Muscle of leg (tissue), 11 donors: Measurements from ENCODE around the gene IGLON5. TPM values are rescaled to one million over a fixed set of nuclear protein-coding genes. Genes with fewer than 3 reads are reported as not detected.

Experiments
- DNase-seq: peaks from one replicate; pipeline ENCODE4 v3.0.0; 2013
- H3K27ac ChIP-seq: one replicate; pipeline ENCODE4 v1.5.1; 2013; ENCODE audit warnings: mild to moderate bottlenecking, low read length, control low read depth
- H3K27me3 ChIP-seq: one replicate; pipeline ENCODE4 v1.6.1; 2013; ENCODE audit warnings: low read length; ENCODE audit not compliant: control insufficient read depth, insufficient read depth
- H3K36me3 ChIP-seq: one replicate; pipeline ENCODE4 v1.6.1; 2013; ENCODE audit warnings: low read length; ENCODE audit not compliant: control insufficient read depth, insufficient read depth
- H3K4me1 ChIP-seq: one replicate; pipeline ENCODE4 v1.6.1; 2013; ENCODE audit warnings: low read length; ENCODE audit not compliant: control insufficient read depth, insufficient read depth
- H3K4me3 ChIP-seq: one replicate; pipeline ENCODE4 v1.5.1; 2013; ENCODE audit warnings: low read length, control low read depth
- H3K9me3 ChIP-seq: replicated peaks from 2 replicates; pipeline ENCODE4 v1.6.1; 2013; ENCODE audit warnings: low read depth, low read length; ENCODE audit not compliant: control insufficient read depth
- WGBS: methylation state at CpG from one replicate; pipeline ENCODE4 v1.1.5; 2013; ENCODE audit warnings: missing lambda C conversion rate; ENCODE audit not compliant: insufficient coverage; 5-methylcytosine and 5-hydroxymethylcytosine counted together
- polyA plus RNA-seq, 8 donors: library from polyadenylated mRNA; unstranded; fragments of 120-200 nt; gene quantifications; one replicate each; pipeline versions ENCODE4 v1.2.1 to v1.2.3, GENCODE V29; 2013; ENCODE audit warnings: inconsistent platforms in 1 of 8, low replicate concordance in 1 of 8; ENCODE audit not compliant: insufficient read length in 8 of 8, insufficient read depth in 1 of 8
- total RNA-seq: library from RNA; stranded (reverse); fragments of 120-200 nt; gene quantifications from one replicate; pipeline ENCODE4 v1.2.4, GENCODE V29; 2013

The IGLON5 gene
- total and polyA plus RNA-seq, 9 donors: 0.14 to 0.73 (median 0.21) TPM; not detected in 1

- Histone ChIP-seq H3K27ac (no peak overlapping the region), H3K9me3 (no peaks in the 10 kb centered on the region), H3K4me1 (peaks cover 3% of the 10 kb centered on the region), H3K36me3 (no peaks in the 10 kb centered on the region), H3K27me3 (peaks cover 9% of the 10 kb centered on the region), H3K4me3 (no peak overlapping the region)
- DNase-seq: peak; percentile 16
- WGBS: 39% methylated on average over 5 of the region's 11 CpGs
Observed at GRCh38 chr19:51292971-51293370, 18.5 kb upstream of the IGLON5 start.

- no peak overlapping the region for H3K4me3 ChIP-seq
- no peak for DNase-seq
- H3K9me3 ChIP-seq: no peaks in the 10 kb centered on the region
- WGBS: 61% methylated on average over 10 of the region's 14 CpGs
- peaks cover 9% of the 10 kb centered on the region for H3K27me3 ChIP-seq
- H3K36me3 ChIP-seq: no peaks in the 10 kb centered on the region
- peaks cover 3% of the 10 kb centered on the region for H3K4me1 ChIP-seq
- H3K27ac ChIP-seq: no peak overlapping the region
Observed at GRCh38 chr19:51293571-51294210, 17.8 kb upstream of the IGLON5 start.

- peaks cover 9% of the 10 kb centered on the region for H3K27me3 ChIP-seq
- H3K36me3 ChIP-seq: no peaks in the 10 kb centered on the region
- peaks cover 3% of the 10 kb centered on the region for H3K4me1 ChIP-seq
- H3K9me3 ChIP-seq: no peaks in the 10 kb centered on the region
- H3K27ac ChIP-seq: no peak overlapping the region
- WGBS: 74% methylated on average over 22 of the region's 23 CpGs
- no peak overlapping the region for H3K4me3 ChIP-seq
- no peak for DNase-seq
Observed at GRCh38 chr19:51294211-51294976, 17.1 kb upstream of the IGLON5 start.

- H3K4me1 ChIP-seq: peaks cover 3% of the 10 kb centered on the region
- 66% methylated on average over 6 of the region's 12 CpGs for WGBS
- no peaks in the 10 kb centered on the region for H3K36me3 ChIP-seq
- no peak for DNase-seq
- H3K9me3 ChIP-seq: no peaks in the 10 kb centered on the region
- H3K27me3 ChIP-seq: peaks cover 9% of the 10 kb centered on the region
- H3K27ac ChIP-seq: no peak overlapping the region
- H3K4me3 ChIP-seq: no peak overlapping the region
Observed at GRCh38 chr19:51294977-51295375, 16.5 kb upstream of the IGLON5 start.

- Histone ChIP-seq H3K4me1 (peaks cover 3% of the 10 kb centered on the region), H3K4me3 (no peak overlapping the region), H3K36me3 (no peaks in the 10 kb centered on the region), H3K27ac (no peak overlapping the region), H3K9me3 (no peaks in the 10 kb centered on the region), H3K27me3 (peaks cover 9% of the 10 kb centered on the region)
- 34% methylated on average over 14 of the region's 15 CpGs for WGBS
- DNase-seq: no peak
Observed at GRCh38 chr19:51295382-51296126, 15.9 kb upstream of the IGLON5 start.

GRCh38 chr19:51296336-51297093, 14.9 kb upstream of the IGLON5 start:
- Histone ChIP-seq H3K27me3 (peaks cover 9% of the 10 kb centered on the region), H3K4me1 (peaks cover 3% of the 10 kb centered on the region), H3K27ac (no peak overlapping the region), H3K9me3 (no peaks in the 10 kb centered on the region), H3K4me3 (no peak overlapping the region), H3K36me3 (no peaks in the 10 kb centered on the region)
- no peak for DNase-seq
- WGBS: 28% methylated on average over 5 of the region's 9 CpGs

GRCh38 chr19:51297406-51297805, 14.0 kb upstream of the IGLON5 start:
- WGBS: 66% methylated on average over 3 of the region's 5 CpGs
- Histone ChIP-seq H3K36me3 (no peaks in the 10 kb centered on the region), H3K9me3 (no peaks in the 10 kb centered on the region), H3K4me3 (no peak overlapping the region), H3K27me3 (peaks cover 9% of the 10 kb centered on the region), H3K27ac (no peak overlapping the region), H3K4me1 (peaks cover 3% of the 10 kb centered on the region)
- no peak for DNase-seq

- Histone ChIP-seq H3K4me3 (no peak overlapping the region), H3K27me3 (peaks cover 3% of the 10 kb centered on the region), H3K27ac (no peak overlapping the region), H3K4me1 (no peaks in the 10 kb centered on the region), H3K36me3 (no peaks in the 10 kb centered on the region), H3K9me3 (peaks cover 2% of the 10 kb centered on the region)
- 67% methylated on average over 4 of the region's 7 CpGs for WGBS
- DNase-seq: no peak
Observed at GRCh38 chr19:51301266-51301665, 10.2 kb upstream of the IGLON5 start.

- Histone ChIP-seq H3K9me3 (peaks cover 12% of the 10 kb centered on the region), H3K4me1 (no peaks in the 10 kb centered on the region), H3K27me3 (peaks cover 7% of the 10 kb centered on the region), H3K36me3 (no peaks in the 10 kb centered on the region), H3K27ac (no peak overlapping the region), H3K4me3 (no peak overlapping the region)
- no peak for DNase-seq
- WGBS: 60% methylated on average over 1 of the region's 3 CpGs
Observed at GRCh38 chr19:51305479-51305878, 6.0 kb upstream of the IGLON5 start.
